Suprapubic skin (tissue), 3 donors: ENCODE measurements around the gene NUDCD2.

Experiments
- CTCF ChIP-seq, 2 donors: fragments of 200-600 bp in 1 of 2; fragments of 450-650 bp in 1 of 2; sonication (generic) in 1 of 2; IDR thresholded peaks; one replicate each; pipeline ENCODE4 v1.5.1; 2016 to 2019; ENCODE audit warnings: antibody characterized with exemption in 2 of 2, mild to moderate bottlenecking in 1 of 2, moderate library complexity in 1 of 2
- POLR2A ChIP-seq, 2 donors: fragments of 450-650 bp; IDR thresholded peaks; one replicate each; pipeline ENCODE4 v1.6.1; 2017; ENCODE audit warnings: antibody characterized with exemption in 2 of 2, mild to moderate bottlenecking in 2 of 2, moderate library complexity in 2 of 2

DNA sequence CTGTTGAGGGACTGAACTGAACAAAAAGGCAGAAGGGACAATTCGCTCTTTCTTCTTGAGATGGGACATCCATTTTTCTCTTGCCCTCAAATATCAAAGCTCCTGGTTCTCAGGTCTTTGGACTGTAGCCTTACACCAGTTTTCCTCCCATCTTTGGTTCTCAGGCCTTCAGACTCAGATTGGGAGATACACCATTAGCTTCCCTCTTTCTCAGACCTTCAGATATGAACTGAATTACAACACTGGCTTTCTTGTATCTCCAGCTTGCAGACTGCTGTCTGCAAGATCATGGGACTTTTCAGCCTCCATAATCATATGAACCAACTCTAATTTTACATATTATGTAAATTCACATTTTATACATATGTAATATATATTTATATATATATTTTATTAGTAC is 35.1 kb downstream of the NUDCD2 start:
- no peak for TF ChIP-seq CTCF (IDR thresholded peaks at IDR 0.05)
- TF ChIP-seq POLR2A (IDR thresholded peaks at IDR 0.05) = no peak
